Breast epithelium (tissue), 4 donors: Measurements from ENCODE around the gene PIK3R5. TPM values are rescaled to one million over a fixed set of nuclear protein-coding genes. Genes with fewer than 3 reads are reported as not detected.

Experiments
- DNase-seq, 2 donors: peaks; one replicate each; pipeline ENCODE4 v3.0.0-alpha.2; 2019; ENCODE audit warnings: low spot score in 2 of 2
- H3K27ac ChIP-seq, 2 donors: fragments of 200-600 bp; sonication (generic) in 1 of 2; one replicate each; pipeline ENCODE4 v1.5.1; 2016 to 2019; ENCODE audit warnings: mild to moderate bottlenecking in 1 of 2
- H3K27me3 ChIP-seq, 2 donors: fragments of 200-600 bp; sonication (generic) in 1 of 2; one replicate each; pipeline versions ENCODE4 v1.5.1 to v1.6.0; 2017 to 2019; ENCODE audit warnings: control low read depth in 1 of 2, mild to moderate bottlenecking in 1 of 2
- H3K36me3 ChIP-seq: fragments of 200-600 bp; one replicate; pipeline ENCODE4 v1.5.1; 2019
- H3K4me1 ChIP-seq, 2 donors: fragments of 200-600 bp; sonication (generic); one replicate each; pipeline ENCODE4 v1.5.1; 2016 to 2019; ENCODE audit warnings: control low read depth in 1 of 2
- H3K4me3 ChIP-seq, 3 donors: fragments of 200-600 bp; sonication (generic); 1 replicate in 2 of 3; 2 replicates in 1 of 3; pipeline ENCODE4 v1.5.1; 2016 to 2019; ENCODE audit warnings: mild to moderate bottlenecking in 3 of 3, moderate library complexity in 2 of 3
- H3K9me3 ChIP-seq, 2 donors: fragments of 200-600 bp; sonication (generic) in 1 of 2; one replicate each; pipeline ENCODE4 v1.5.1; 2016 to 2019; ENCODE audit warnings: control low read depth in 1 of 2
- CTCF ChIP-seq, 3 donors: fragments of 450-650 bp; IDR thresholded peaks; one replicate each; pipeline ENCODE4 v1.5.1; 2016 to 2017; ENCODE audit warnings: antibody characterized with exemption in 3 of 3, mild to moderate bottlenecking in 3 of 3, moderate library complexity in 3 of 3
- POLR2A ChIP-seq: fragments of 450-650 bp; IDR thresholded peaks from one replicate; pipeline ENCODE4 v1.6.1; 2016; ENCODE audit warnings: antibody characterized with exemption, mild to moderate bottlenecking, moderate library complexity
- POLR2AphosphoS5 ChIP-seq, 3 donors: sonication (generic); formaldehyde crosslinking; IDR thresholded peaks; one replicate each; pipeline ENCODE4 v1.6.1; 2017; ENCODE audit warnings: antibody characterized with exemption in 3 of 3
- intact Hi-C: fragments of 100-400 bp; cut with DNase I; formaldehyde crosslinking; loops from one replicate; pipeline ENCODE4 v1.15.1; 2023; ENCODE audit warnings: low total_unique reads
- total RNA-seq, 3 donors: library from RNA; depleted of rRNA; stranded (reverse); fragments of >200 nt; gene quantifications; one replicate each; pipeline ENCODE4 v1.1.0, GENCODE V29; 2016

The PIK3R5 gene
- total RNA-seq, 3 donors from 2014 or later, result 9.8 to 28.6 (median 12.3) TPM

DNA sequence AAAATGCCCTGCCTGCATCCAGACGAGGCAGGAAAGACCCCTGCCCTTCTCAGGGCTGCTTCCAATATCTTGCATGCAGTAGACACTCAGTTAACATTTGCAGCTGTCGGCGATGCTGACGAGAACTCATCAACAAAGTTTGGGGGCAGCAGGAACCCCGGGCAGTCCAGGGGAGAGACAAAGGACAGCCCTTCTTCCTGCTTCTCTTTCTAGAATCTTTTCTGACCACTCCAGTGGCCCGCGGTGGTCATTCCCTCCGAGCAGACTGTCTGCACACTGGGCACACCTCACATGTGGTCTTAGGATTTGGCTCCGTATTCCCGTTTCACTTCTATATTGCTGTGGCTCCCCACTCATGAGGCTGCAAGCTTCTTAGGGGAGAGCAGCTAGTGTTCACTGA is 135.4 kb downstream of the PIK3R5 start:
- Histone ChIP-seq H3K4me1 (no peaks in the 10 kb centered on the region), H3K9me3 (peaks cover 0 to 2% of the 10 kb centered on the region in 2 donors), H3K4me3 (no peak overlapping the region), H3K27me3 (peaks cover 0 to 3% of the 10 kb centered on the region in 2 donors), H3K27ac (no peak overlapping the region), H3K36me3 (no peaks in the 10 kb centered on the region)
- TF ChIP-seq POLR2AphosphoS5 (IDR thresholded peaks at IDR 0.05), result no peak
- TF ChIP-seq POLR2A, result no peak
- TF ChIP-seq CTCF (IDR thresholded peaks at IDR 0.05), result no peak
- intact Hi-C loops, result no loop called here
- no peak for DNase-seq

DNA sequence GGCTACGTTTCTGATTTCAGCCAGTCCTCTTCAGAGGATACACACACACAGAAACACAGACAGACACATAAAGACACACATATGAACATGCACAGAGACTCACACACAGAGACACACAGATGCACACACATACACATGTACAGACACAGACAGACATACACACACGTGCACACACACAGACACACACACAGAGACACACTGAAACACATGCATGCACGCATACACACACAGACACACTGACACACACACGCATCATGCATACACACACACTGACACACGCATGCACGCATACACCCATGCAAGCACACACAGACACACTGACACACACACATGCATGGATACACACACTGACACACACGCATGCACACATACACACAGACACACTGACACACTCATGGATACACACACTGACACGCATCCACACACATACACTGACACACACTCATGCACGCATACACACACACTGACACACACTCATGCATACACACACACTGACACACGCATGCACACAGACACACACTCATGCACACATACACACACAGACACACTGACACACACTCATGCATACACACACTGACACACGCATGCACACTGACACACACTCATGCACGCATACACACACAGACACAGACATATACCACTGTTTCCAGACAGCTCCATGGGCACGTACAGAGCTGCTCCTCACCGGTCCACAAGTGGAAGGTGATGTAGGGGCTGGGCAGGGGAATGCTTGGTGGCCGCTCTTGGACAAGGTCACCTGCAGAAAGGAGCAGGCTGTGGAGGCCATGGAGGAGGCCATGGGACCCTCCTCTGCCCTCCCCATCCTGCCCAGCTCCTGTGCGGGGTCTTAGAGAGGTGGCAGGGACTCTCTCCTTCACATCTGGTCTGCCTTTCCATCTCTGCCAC is 136.2 kb downstream of the PIK3R5 start:
- H3K4me3 ChIP-seq, result no peak overlapping the region
- H3K9me3 ChIP-seq, result peaks cover 0 to 2% of the 10 kb centered on the region in 2 donors
- no peak overlapping the region for H3K27ac ChIP-seq
- peaks cover 0 to 3% of the 10 kb centered on the region in 2 donors for H3K27me3 ChIP-seq
- no peaks in the 10 kb centered on the region for H3K36me3 ChIP-seq
- no peak for TF ChIP-seq CTCF (IDR thresholded peaks at IDR 0.05)
- no peak for TF ChIP-seq POLR2AphosphoS5 (IDR thresholded peaks at IDR 0.05)
- no peak for TF ChIP-seq POLR2A
- intact Hi-C loops, result no loop called here
- no peak for DNase-seq
- H3K4me1 ChIP-seq, result no peaks in the 10 kb centered on the region

Other genes starting within 250 kb of the PIK3R5 start
- gene CCDC42, start 220.9 kb downstream of the PIK3R5 start, total RNA-seq, result not detected
- not detected for gene SPDYE4, start 207.2 kb downstream of the PIK3R5 start, total RNA-seq
- under 1 TPM; 0.48 to 0.98 (median 0.59) TPM for gene MFSD6L, start 166.3 kb downstream of the PIK3R5 start, total RNA-seq
- 1 to 10 TPM in 2 of 3 donors, under 1 TPM in 1; under 0.01 to 2.9 (median 2.5) TPM for gene PIK3R6, start 98.0 kb downstream of the PIK3R5 start, total RNA-seq
- gene NTN1, start 55.8 kb upstream of the PIK3R5 start, total RNA-seq, result 1 to 10 TPM; 2.2 to 3.7 (median 3.3) TPM